Right lobe of liver (tissue), 6 donors: ENCODE data around the gene PLCXD3. TPM values are rescaled to one million over a fixed set of nuclear protein-coding genes. Genes with fewer than 3 reads are reported as not detected.
A peak's percentile ranks its signal among the peaks of the same experiment; 100 is the strongest.

Source experiments
- ATAC-seq, 4 donors: fragments of 200-7000 bp; cut with Tn5 transposase; one replicate each; pipeline ENCODE4 v1.9.1; 2020; ENCODE audit warnings: mild to moderate bottlenecking in 4 of 4, moderate library complexity in 4 of 4
- DNase-seq, 3 donors: peaks; one replicate each; pipeline ENCODE4 v3.0.0-alpha.2; 2020
- H3K27ac ChIP-seq, 3 donors: fragments of 200-600 bp; one replicate each; pipeline ENCODE4 v1.8.0; 2022
- H3K27me3 ChIP-seq, 2 donors: fragments of 200-600 bp; one replicate each; pipeline ENCODE4 v1.8.0; 2022
- H3K36me3 ChIP-seq, 4 donors: fragments of 200-600 bp; sonication (generic) in 1 of 4; one replicate each; pipeline versions ENCODE4 v1.5.1 to v1.8.0; 2017 to 2022; ENCODE audit warnings: control low read depth in 1 of 4
- H3K4me1 ChIP-seq, 4 donors: fragments of 200-600 bp; sonication (generic) in 1 of 4; one replicate each; pipeline versions ENCODE4 v1.5.1 to v1.8.0; 2017 to 2022; ENCODE audit warnings: control low read depth in 1 of 4
- H3K4me3 ChIP-seq, 3 donors: fragments of 200-600 bp; one replicate each; pipeline ENCODE4 v1.8.0; 2022
- H3K9me3 ChIP-seq, 4 donors: fragments of 200-600 bp; sonication (generic) in 1 of 4; one replicate each; pipeline versions ENCODE4 v1.5.1 to v1.8.0; 2017 to 2022; ENCODE audit warnings: control low read depth in 1 of 4
- POLR2A ChIP-seq: fragments of 450-650 bp; IDR thresholded peaks from one replicate; pipeline ENCODE4 v1.6.1; 2017; ENCODE audit warnings: antibody characterized with exemption, mild to moderate bottlenecking
- WGBS: methylation state at CpG from one replicate; pipeline ENCODE4 v1.1.6; 2018; ENCODE audit warnings: low coverage, low lambda C conversion rate; ENCODE audit not compliant: insufficient coverage; ENCODE audit errors: missing lambda C conversion rate; 5-methylcytosine and 5-hydroxymethylcytosine counted together
- intact Hi-C, 2 donors: fragments of 100-400 bp; cut with DNase I; formaldehyde crosslinking; loops; one replicate each; pipeline versions ENCODE4 v1.11.2 to v1.14.1; 2022
- total RNA-seq, 6 experiments: library from RNA; depleted of rRNA in 2 of 6; stranded (reverse); fragments of >200 nt in 2 of 6; fragmentation: NEBNext Ultra II Directional in 3 of 6; extraction: Animal tissue kit (Norgen Biotek cat#: 25700) in 3 of 6; gene quantifications; one replicate each; pipeline versions ENCODE4 v1.1.0 to v1.2.4, GENCODE V29; 2016 to 2023
- TF ChIP-seq, protein P1 (sequence below), 4 donors: fragments of 200-600 bp in 3 of 4; fragments of 450-650 bp in 1 of 4; IDR thresholded peaks; one replicate each; pipeline versions ENCODE4 v1.5.1 to v1.8.0; 2016 to 2022; ENCODE audit warnings: antibody characterized with exemption in 4 of 4, mild to moderate bottlenecking in 2 of 4
- donor health status: DM: no; HTN: yes; CAD: no.
- donor health status: DM: no; HTN: no; CAD: no.
- donor health status: DM: no; HTN: no; CAD: no.
- donor health status: DM: no; HTN: yes; CAD: no.
- donor health status: DM: no; HTN: yes; CAD: no.

Gene PLCXD3
- total RNA-seq, 6 experiments from 2014 or later = 0.27 to 3.5 (median 1.1) TPM

DNA sequence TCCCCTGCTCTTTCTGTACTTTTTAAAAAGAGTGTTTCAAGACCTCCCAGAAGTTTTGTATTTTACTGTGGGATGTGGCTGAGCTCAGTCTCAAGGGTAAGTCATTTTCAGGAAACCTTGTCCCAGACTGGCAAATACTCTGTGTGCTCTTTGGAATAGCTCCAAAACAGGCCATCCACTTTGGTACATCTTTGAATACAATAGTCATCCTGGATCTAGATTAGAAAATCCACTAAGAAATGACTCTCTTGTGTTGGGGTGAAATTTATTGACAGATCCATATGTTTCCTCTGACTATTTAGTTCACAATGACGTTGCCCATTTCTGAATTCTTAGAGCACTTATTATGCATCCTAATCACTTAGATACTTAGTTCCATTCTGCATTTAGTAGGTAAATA, 95.2 kb downstream of the PLCXD3 start:
- Histone ChIP-seq H3K9me3 (no peaks in the 10 kb centered on the region), H3K27ac (no peak overlapping the region), H3K27me3 (peaks cover 0 to 4% of the 10 kb centered on the region in 2 donors), H3K4me1 (no peaks in the 10 kb centered on the region), H3K36me3 (no peaks in the 10 kb centered on the region), H3K4me3 (no peak overlapping the region)
- WGBS = 14% methylated on average over 1 of the region's 1 CpG
- no peak for ATAC-seq
- intact Hi-C loops = no loop called here
- DNase-seq = no peak
- no peak for TF ChIP-seq POLR2A
- TF ChIP-seq, protein P1, sequence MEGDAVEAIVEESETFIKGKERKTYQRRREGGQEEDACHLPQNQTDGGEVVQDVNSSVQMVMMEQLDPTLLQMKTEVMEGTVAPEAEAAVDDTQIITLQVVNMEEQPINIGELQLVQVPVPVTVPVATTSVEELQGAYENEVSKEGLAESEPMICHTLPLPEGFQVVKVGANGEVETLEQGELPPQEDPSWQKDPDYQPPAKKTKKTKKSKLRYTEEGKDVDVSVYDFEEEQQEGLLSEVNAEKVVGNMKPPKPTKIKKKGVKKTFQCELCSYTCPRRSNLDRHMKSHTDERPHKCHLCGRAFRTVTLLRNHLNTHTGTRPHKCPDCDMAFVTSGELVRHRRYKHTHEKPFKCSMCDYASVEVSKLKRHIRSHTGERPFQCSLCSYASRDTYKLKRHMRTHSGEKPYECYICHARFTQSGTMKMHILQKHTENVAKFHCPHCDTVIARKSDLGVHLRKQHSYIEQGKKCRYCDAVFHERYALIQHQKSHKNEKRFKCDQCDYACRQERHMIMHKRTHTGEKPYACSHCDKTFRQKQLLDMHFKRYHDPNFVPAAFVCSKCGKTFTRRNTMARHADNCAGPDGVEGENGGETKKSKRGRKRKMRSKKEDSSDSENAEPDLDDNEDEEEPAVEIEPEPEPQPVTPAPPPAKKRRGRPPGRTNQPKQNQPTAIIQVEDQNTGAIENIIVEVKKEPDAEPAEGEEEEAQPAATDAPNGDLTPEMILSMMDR (IDR thresholded peaks at IDR 0.05) = no peak

- no peaks in the 10 kb centered on the region for H3K27me3 ChIP-seq
- H3K27ac ChIP-seq = no peak overlapping the region
- no peaks in the 10 kb centered on the region for H3K4me1 ChIP-seq
- no peaks in the 10 kb centered on the region for H3K9me3 ChIP-seq
- ATAC-seq = peak in 3 of 4 donors; percentile 22 to 88 (median 58)
- intact Hi-C loops = no loop called here
- no peaks in the 10 kb centered on the region for H3K36me3 ChIP-seq
- TF ChIP-seq, protein P1 (IDR thresholded peaks at IDR 0.05) = no peak
- no peak for TF ChIP-seq POLR2A
- 66% methylated on average over 2 of the region's 2 CpGs for WGBS
- no peak overlapping the region for H3K4me3 ChIP-seq
- DNase-seq = no peak
Observed at GRCh38 chr5:41414598-41414997, 95.8 kb downstream of the PLCXD3 start.

DNA sequence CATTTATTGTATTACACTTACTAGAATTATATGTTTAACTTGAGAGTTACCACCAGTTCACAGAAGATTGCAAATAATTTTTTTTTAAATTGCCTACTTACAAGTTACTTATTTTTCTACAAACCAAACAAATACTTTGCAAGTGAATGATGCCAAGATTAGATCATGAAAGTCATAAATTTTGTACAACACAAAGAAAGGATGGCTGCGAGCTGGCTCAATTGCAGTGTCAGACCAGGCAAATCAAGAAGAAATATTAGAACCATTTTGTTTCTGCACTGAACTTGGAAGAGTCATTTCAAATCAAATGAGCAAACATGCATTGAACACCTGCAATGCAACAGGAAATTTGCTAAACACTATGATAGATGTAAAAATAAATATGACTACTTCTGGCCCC, 97.3 kb downstream of the PLCXD3 start:
- TF ChIP-seq POLR2A = no peak
- TF ChIP-seq, protein P1 (IDR thresholded peaks at IDR 0.05) = no peak
- Histone ChIP-seq H3K4me1 (no peaks in the 10 kb centered on the region), H3K27me3 (no peaks in the 10 kb centered on the region), H3K36me3 (no peaks in the 10 kb centered on the region), H3K9me3 (no peaks in the 10 kb centered on the region), H3K27ac (no peak overlapping the region), H3K4me3 (no peak overlapping the region)
- WGBS = 86% methylated on average over 1 of the region's 1 CpG
- no peak for DNase-seq
- intact Hi-C loops = no loop called here
- ATAC-seq = no peak

DNA sequence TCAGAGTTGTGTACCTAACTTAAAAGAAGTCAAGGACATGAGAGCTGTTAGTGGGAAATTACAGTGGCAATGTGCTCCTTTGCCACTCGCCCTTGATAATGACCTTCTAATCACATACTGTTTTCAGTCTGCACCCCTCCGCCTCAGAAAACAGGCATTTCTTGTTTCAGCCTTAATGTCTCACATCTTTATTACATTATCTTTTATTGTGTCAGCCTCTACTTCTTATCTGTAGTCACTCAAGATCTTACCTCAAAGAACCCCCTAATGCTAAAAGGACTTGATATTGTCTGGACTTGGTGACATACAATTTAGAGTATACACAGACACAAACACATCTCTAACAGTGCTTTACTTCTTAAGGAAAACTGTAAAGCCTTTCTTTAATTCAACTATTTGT, 97.9 kb downstream of the PLCXD3 start:
- no peak for DNase-seq
- Histone ChIP-seq H3K27ac (no peak overlapping the region), H3K36me3 (no peaks in the 10 kb centered on the region), H3K4me3 (no peak overlapping the region), H3K4me1 (no peaks in the 10 kb centered on the region), H3K27me3 (no peaks in the 10 kb centered on the region), H3K9me3 (no peaks in the 10 kb centered on the region)
- no peak for TF ChIP-seq POLR2A
- TF ChIP-seq, protein P1 (IDR thresholded peaks at IDR 0.05) = no peak
- intact Hi-C loops = no loop called here
- WGBS = 59% methylated on average over 2 of the region's 2 CpGs
- ATAC-seq = no peak

DNA sequence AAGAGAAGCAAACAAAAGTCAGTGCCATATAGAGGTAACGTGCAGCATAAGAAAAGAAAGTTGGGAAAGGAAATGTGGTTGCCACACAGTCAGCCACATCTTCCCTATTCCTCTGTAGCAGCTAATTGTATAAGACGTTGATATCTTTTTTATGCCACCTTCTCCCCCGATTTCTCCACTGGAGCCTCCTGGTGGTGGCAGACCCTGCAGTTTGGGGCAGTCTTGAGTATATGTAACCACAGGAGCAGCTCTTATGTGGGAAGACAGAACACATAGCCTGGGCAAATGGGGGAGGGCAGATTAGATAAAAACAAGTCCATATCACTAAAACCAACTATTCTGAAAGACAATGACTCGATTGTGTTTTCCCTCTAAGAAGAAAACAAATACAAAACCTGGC, 99.7 kb downstream of the PLCXD3 start:
- ATAC-seq = no peak
- H3K9me3 ChIP-seq = no peaks in the 10 kb centered on the region
- no peak overlapping the region for H3K27ac ChIP-seq
- DNase-seq = no peak
- no peak overlapping the region for H3K4me3 ChIP-seq
- H3K36me3 ChIP-seq = no peaks in the 10 kb centered on the region
- no peaks in the 10 kb centered on the region for H3K27me3 ChIP-seq
- 50% methylated on average over 4 of the region's 4 CpGs for WGBS
- TF ChIP-seq, protein P1 (IDR thresholded peaks at IDR 0.05) = no peak
- intact Hi-C loops = no loop called here
- no peaks in the 10 kb centered on the region for H3K4me1 ChIP-seq
